GM12873 (cell line): ENCODE results near the gene SLC39A9.

ENCODE experiments used
- TF ChIP-seq, protein P1 (sequence below): IDR thresholded peaks from 2 replicates; pipeline ENCODE4 v1.5.1; 2012; ENCODE audit warnings: low read depth, mild to moderate bottlenecking, moderate library complexity, low read length, control low read depth; ENCODE audit not compliant: insufficient read depth; ENCODE audit errors: missing control alignments

Gene SLC39A9

DNA sequence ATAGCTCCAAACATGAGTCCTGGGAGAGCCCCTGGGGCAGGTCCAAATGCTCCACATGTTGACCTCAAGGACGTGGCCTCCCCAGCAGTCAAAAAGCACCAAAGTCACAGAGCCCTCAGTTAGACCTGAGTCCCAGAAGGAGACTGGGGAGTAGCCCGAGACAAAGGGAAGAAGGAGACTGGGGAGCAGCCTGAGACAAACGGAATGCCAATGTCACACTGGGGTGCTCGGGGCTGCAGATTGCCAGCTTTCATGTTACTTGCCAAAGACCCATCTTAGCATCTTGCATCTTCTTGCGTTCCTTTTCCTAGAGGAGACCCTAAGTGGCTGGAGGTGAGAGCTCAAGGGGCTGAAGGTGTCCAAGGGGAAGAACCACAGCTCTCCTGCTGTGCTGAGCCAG is 100.9 kb downstream of the SLC39A9 start:
- TF ChIP-seq, protein P1, sequence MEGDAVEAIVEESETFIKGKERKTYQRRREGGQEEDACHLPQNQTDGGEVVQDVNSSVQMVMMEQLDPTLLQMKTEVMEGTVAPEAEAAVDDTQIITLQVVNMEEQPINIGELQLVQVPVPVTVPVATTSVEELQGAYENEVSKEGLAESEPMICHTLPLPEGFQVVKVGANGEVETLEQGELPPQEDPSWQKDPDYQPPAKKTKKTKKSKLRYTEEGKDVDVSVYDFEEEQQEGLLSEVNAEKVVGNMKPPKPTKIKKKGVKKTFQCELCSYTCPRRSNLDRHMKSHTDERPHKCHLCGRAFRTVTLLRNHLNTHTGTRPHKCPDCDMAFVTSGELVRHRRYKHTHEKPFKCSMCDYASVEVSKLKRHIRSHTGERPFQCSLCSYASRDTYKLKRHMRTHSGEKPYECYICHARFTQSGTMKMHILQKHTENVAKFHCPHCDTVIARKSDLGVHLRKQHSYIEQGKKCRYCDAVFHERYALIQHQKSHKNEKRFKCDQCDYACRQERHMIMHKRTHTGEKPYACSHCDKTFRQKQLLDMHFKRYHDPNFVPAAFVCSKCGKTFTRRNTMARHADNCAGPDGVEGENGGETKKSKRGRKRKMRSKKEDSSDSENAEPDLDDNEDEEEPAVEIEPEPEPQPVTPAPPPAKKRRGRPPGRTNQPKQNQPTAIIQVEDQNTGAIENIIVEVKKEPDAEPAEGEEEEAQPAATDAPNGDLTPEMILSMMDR, result no peak

DNA sequence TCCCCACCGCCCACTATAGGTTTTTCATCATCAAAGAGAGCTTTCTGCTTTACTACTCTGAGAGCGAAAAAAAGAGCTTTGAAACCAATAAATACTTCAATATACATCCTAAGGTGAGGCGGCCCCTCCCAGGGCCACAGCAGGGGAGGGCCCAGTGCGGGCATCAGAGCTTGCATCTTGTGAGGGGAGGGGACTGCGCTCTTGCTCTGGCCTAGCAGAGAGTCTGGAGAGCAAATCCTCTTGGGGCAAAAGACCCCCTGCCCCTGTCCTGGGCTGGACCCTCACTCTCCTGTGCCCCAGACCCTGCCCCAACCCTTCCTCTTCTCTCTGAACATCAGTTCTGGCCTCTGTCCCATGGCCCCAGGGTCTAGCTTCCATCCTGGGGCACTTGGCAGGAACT is 101.6 kb downstream of the SLC39A9 start:
- TF ChIP-seq, protein P1, result no peak

DNA sequence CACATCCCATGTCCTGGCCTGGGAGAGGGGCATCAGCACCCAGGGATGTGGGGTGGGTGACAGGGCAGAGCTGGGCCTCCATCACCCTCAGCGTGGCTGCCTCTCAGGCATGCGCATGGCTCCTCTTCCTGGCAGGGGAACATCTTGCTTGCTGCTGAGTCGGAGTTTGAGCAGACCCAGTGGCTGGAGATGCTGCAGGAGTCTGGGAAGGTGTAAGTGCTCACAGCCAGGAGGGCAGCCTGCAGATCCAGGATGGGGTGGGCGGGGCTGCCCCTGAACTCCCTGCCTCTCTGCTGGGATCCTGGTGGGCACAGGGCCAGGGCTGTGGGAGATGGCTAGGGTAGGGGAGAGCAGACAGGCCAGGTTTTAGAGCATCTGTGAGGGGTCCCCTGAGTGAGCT is 102.2 kb downstream of the SLC39A9 start:
- TF ChIP-seq, protein P1, result no peak

DNA sequence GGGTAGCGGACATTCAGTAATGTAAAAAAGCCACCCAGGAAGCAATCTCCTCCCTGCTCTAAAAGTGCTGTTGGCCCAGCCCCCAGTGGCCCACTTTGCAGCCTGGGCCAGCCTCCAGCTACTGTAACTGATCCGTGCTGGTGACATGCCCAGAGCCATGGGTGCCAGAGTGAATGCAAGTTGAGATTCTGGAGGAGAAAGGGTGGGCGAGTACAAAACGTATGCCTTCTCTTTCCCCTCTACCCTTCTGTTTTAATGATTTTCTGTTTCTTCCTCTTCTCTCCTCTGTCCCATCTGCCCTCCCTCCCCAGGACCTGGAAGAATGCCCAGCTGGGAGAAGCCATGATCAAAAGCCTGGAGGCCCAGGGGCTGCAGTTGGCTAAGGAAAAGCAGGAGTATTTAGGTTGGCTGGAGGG is 102.9 kb downstream of the SLC39A9 start:
- TF ChIP-seq, protein P1, result no peak

DNA sequence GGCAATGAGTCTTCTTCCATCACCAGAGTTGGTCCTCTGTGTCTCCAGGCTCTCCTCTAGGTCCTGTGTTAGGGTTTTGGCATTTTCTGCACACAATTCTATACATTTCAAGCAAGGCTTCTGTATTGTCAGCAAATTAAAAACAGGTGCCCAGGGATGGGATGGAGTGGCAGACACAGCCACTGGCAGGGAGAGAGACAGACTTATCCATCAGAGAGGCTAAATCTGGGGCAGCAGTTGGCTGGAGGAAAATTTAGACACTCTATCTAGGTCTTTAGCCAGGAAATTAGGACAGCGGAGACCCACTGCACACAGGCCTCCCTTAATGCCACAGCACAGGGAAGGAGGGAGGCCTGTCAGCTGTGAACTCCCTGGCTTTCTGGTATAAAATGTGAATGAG is 106.3 kb downstream of the SLC39A9 start:
- TF ChIP-seq, protein P1, result no peak

DNA sequence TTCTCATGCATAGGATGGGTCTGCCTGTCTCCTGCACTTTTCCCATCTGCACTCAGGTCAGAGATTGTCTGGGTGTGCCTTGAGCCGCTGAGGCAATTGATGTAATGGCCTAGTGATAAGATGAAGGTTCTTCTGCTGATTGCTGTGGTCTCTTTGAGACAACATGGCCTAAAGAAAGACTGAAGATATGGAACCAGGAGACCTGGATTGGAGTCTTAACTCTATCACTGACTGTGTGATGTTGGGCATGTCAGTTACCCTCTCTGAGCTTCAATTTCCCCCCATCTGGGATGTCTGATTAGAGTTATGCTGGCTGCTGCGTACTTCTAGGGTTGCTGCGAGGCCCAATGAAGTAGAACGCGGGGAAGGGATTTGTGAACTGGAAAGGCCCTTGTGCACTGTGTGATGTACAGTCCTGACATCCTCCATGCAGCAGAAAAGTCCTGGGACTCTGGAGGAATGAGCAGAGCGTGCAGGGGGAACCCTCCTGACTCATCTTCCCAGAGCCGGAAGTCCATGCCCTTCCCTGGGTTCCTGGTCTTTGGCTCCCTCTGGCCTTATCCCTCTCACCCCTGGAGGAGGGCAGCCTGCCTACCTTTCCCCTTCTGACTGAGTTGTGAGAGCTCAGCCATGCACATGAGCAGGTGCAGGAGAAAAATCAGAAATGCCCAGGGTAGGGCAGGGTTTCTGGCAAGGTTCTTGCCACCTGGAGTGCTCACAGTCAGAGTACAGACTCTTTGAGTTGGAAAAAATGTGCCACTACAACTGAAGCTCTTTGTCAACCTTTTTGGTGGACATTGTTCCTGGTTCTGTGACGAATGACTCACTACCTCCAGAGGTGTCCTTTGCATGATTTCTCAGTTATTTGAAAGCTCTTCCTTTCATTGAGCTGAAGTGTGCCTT is 107.1 kb downstream of the SLC39A9 start:
- TF ChIP-seq, protein P1, result no peak

DNA sequence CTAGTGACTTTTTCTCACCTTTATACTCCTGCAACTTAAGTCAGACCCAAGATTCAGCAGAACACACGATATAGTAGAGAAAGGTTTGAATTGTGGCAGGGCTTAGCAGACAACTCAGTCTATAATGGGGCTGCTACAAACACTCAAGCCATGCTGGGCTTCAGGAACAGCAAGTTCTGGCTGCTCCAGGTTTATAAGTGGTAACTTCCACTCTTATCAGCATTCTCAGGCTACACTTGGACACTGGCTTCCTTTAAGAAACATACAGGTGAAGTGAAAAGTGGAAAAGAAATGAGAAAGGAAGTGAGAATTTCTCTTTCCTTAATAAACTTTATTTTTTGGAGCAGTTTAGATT is 107.7 kb downstream of the SLC39A9 start:
- TF ChIP-seq, protein P1, result no peak
